HepG2 (cell line): Measurements from ENCODE around the gene TRIM2. TPM values are rescaled to one million over a fixed set of nuclear protein-coding genes. Genes with fewer than 3 reads are reported as not detected.

Experiments
- ATAC-seq: fragments of 200-7000 bp; cut with Tn5 transposase; 3 replicates; pipeline ENCODE4 v1.9.1; 2020; ENCODE audit warnings: mild to moderate bottlenecking, moderate library complexity
- BruUV-seq: library from RNA; stranded (reverse); fragments of 400-500 nt; replicated peaks from 2 replicates; lab custom pipeline; 2021; lab: Mats Ljungman, UMichigan
- CTCF ChIA-PET: fragments of 300-600 bp; formaldehyde crosslinking; extraction: SDS; loops from one replicate; lab custom pipeline; 2021; ENCODE audit warnings: low total read pairs, inconsistent platforms, low intra/inter-chr PET ratio; lab: Yijun Ruan, JAX
- POLR2A ChIA-PET: fragments of 350-600 bp; sonication (Branson Sonifier 250); formaldehyde crosslinking; loops from one replicate; lab custom pipeline; 2020; ENCODE audit warnings: antibody characterized with exemption, inconsistent platforms; lab: Yijun Ruan, JAX
- DNase-seq: peaks from one replicate; pipeline ENCODE4 v3.0.0-alpha.2; 2015; ENCODE audit warnings: low spot score
- FAIRE-seq: peaks from 3 replicates; lab custom pipeline; 2011; peaks lifted over from hg19 to GRCh38; lab: Jason Lieb, UNC
- H2AFZ ChIP-seq: one replicate; pipeline ENCODE4 v1.6.1; 2011; ENCODE audit warnings: low read length, inconsistent platforms
- H3K27ac ChIP-seq: fragments of 300-600 bp; 3 replicates; pipeline ENCODE4 v1.8.0; 2011; ENCODE audit warnings: mixed run types, mild to moderate bottlenecking, mixed read lengths, low read length, inconsistent platforms; ENCODE audit not compliant: insufficient read depth; ENCODE audit errors: extremely low read length
- H3K27me3 ChIP-seq, 2 experiments: fragments of 200-600 bp in 1 of 2; 2 replicates in 1 of 2; 3 replicates in 1 of 2; pipeline versions ENCODE4 v1.6.0 to v1.8.0; 2011; ENCODE audit warnings: low read length in 2 of 2, mild to moderate bottlenecking in 2 of 2, moderate library complexity in 2 of 2, inconsistent platforms in 1 of 2; ENCODE audit not compliant: insufficient read depth in 2 of 2, control insufficient read depth in 1 of 2
- H3K36me3 ChIP-seq, 2 experiments: fragments of 200-600 bp in 1 of 2; replicated peaks in 1 of 2; 2 replicates in 1 of 2; 3 replicates in 1 of 2; pipeline versions ENCODE4 v1.5.1 to v1.8.0; 2011; ENCODE audit warnings: low read length in 2 of 2, inconsistent platforms in 1 of 2; ENCODE audit not compliant: insufficient read depth in 2 of 2, control insufficient read depth in 1 of 2
- H3K4me1 ChIP-seq: 2 replicates; pipeline ENCODE4 v1.5.1; 2012; ENCODE audit warnings: low read length, inconsistent platforms; ENCODE audit not compliant: insufficient read depth
- H3K4me2 ChIP-seq: 2 replicates; pipeline ENCODE4 v1.6.0; 2011; ENCODE audit warnings: low read depth, low read length, inconsistent platforms
- H3K4me3 ChIP-seq, 3 experiments: fragments of 200-600 bp in 1 of 3; sonication (generic), shearing (Covaris generic) in 1 of 3; replicated peaks in 1 of 3; 2 replicates each; pipeline ENCODE4 v1.5.1; 2011 to 2016; ENCODE audit warnings: low read length in 3 of 3, inconsistent platforms in 2 of 3, low read depth in 2 of 3, mild to moderate bottlenecking in 2 of 3, control low read depth in 1 of 3, mixed read lengths in 1 of 3; ENCODE audit not compliant: insufficient read depth in 1 of 3
- H3K79me2 ChIP-seq: one replicate; pipeline ENCODE4 v1.6.1; 2011; ENCODE audit warnings: low read length, inconsistent platforms; ENCODE audit not compliant: insufficient read depth
- H3K9ac ChIP-seq: 2 replicates; pipeline ENCODE4 v1.6.0; 2011; ENCODE audit warnings: mild to moderate bottlenecking, low read depth, low read length, inconsistent platforms; ENCODE audit not compliant: insufficient read depth
- H3K9me3 ChIP-seq: 2 replicates; pipeline ENCODE4 v1.5.1; 2012; ENCODE audit warnings: mild to moderate bottlenecking, low read length
- H4K20me1 ChIP-seq: 2 replicates; pipeline ENCODE4 v1.6.0; 2011; ENCODE audit warnings: inconsistent platforms, mild to moderate bottlenecking, low read length, moderate library complexity; ENCODE audit not compliant: insufficient read depth
- CSRNP2 ChIP-seq: sonication (generic); formaldehyde crosslinking; conservative IDR thresholded peaks from 2 replicates; pipeline ENCODE4 v1.8.0; 2022; ENCODE audit warnings: low read depth, missing genetic modification reagents
- HNF1B ChIP-seq: sonication (generic); formaldehyde crosslinking; IDR thresholded peaks from 2 replicates; pipeline ENCODE4 v1.5.1; 2020; ENCODE audit warnings: mild to moderate bottlenecking, moderate library complexity, missing genetic modification reagents
- RBAK ChIP-seq: sonication (generic); formaldehyde crosslinking; IDR thresholded peaks from 2 replicates; pipeline ENCODE4 v1.5.1; 2020; ENCODE audit warnings: mild to moderate bottlenecking, missing genetic modification reagents
- SMARCC2 ChIP-seq: fragments of 450-650 bp; IDR thresholded peaks from 2 replicates; pipeline ENCODE4 v1.6.1; 2017; ENCODE audit warnings: antibody characterized with exemption, mild to moderate bottlenecking
- SMARCE1 ChIP-seq: fragments of 450-650 bp; IDR thresholded peaks from 2 replicates; pipeline ENCODE4 v1.6.1; 2017; ENCODE audit warnings: borderline replicate concordance
- STAG1 ChIP-seq: sonication (generic); formaldehyde crosslinking; IDR thresholded peaks from 2 replicates; pipeline ENCODE4 v1.4.0; 2020; ENCODE audit warnings: missing genetic modification reagents
- UBTF ChIP-seq: sonication (generic); formaldehyde crosslinking; IDR thresholded peaks from 2 replicates; pipeline ENCODE4 v1.4.0; 2020; ENCODE audit warnings: mild to moderate bottlenecking, missing genetic modification reagents
- ZMYM4 ChIP-seq: sonication (generic); formaldehyde crosslinking; IDR thresholded peaks from 2 replicates; pipeline ENCODE4 v1.8.1; 2023; ENCODE audit warnings: mild to moderate bottlenecking, missing genetic modification reagents
- ZNF383 ChIP-seq: sonication (generic); formaldehyde crosslinking; IDR thresholded peaks from 2 replicates; pipeline ENCODE4 v1.4.0; 2020; ENCODE audit warnings: missing genetic modification reagents, mild to moderate bottlenecking, borderline replicate concordance
- ZNF549 ChIP-seq: sonication (generic); formaldehyde crosslinking; IDR thresholded peaks from 2 replicates; pipeline ENCODE4 v1.5.0; 2020; ENCODE audit warnings: missing genetic modification reagents
- ZNF772 ChIP-seq: sonication (generic); formaldehyde crosslinking; IDR thresholded peaks from 2 replicates; pipeline ENCODE4 v1.5.0; 2020; ENCODE audit warnings: mild to moderate bottlenecking, missing genetic modification reagents
- WGBS: methylation state at CpG from one replicate; pipeline ENCODE4 v1.1.6; 2017; ENCODE audit warnings: low lambda C conversion rate; 5-methylcytosine and 5-hydroxymethylcytosine counted together
- in situ Hi-C: cut with HindIII; loops from 2 replicates; pipeline ENCODE4 v1.10.0; 2017; ENCODE audit warnings: low pct_unique_long_range_greater_than_20kb; ENCODE audit not compliant: extremely low pct_ligation_motif_present
- intact Hi-C: fragments of 100-400 bp; cut with micrococcal nuclease; formaldehyde crosslinking; loops from one replicate; pipeline ENCODE4 v1.10.0; 2022; ENCODE audit not compliant: unreplicated experiment
- polyA plus RNA-seq, 8 experiments: library from polyadenylated mRNA; depleted of rRNA in 3 of 8; stranded (reverse) in 7 of 8; unstranded in 1 of 8; fragments of >200 nt; fragmentation: Illumina TruSeq in 4 of 8; extraction: Trizol in 4 of 8; gene quantifications; 2 replicates each; pipeline versions ENCODE4 v1.2.1 to v1.2.3, GENCODE V29; 2011 to 2016; ENCODE audit warnings: low read depth in 4 of 8, missing spikeins in 1 of 8, mixed read lengths in 1 of 8; ENCODE audit not compliant: insufficient read depth in 1 of 8
- total RNA-seq, 5 experiments: library from RNA; depleted of rRNA; stranded (reverse); fragments of >200 nt; fragmentation: Illumina TruSeq; extraction: Trizol; gene quantifications; 2 replicates each; pipeline ENCODE4 v1.2.3, GENCODE V29; 2016; ENCODE audit warnings: low read depth in 1 of 5
- TF ChIP-seq, protein P1 (sequence below): sonication (generic); formaldehyde crosslinking; IDR thresholded peaks from 2 replicates; pipeline ENCODE4 v1.4.0; 2020; ENCODE audit warnings: missing genetic modification reagents

TRIM2 gene
- total and polyA plus RNA-seq, 2 of the 13 experiments (the other 11 are each of a cell fraction or from before 2014, with no cell fraction given) = 2.1 to 4.2 TPM

GRCh38 chr4:153365003-153365402 lies 160.8 kb downstream of the TRIM2 start:
- Histone ChIP-seq H3K9me3 (no peaks in the 10 kb centered on the region), H3K9ac (no peak overlapping the region), H3K27ac (no peak overlapping the region), H3K4me2 (no peak overlapping the region), H3K4me1 (no peaks in the 10 kb centered on the region), H4K20me1 (no peaks in the 10 kb centered on the region), H3K4me3 (no peak overlapping the region), H3K36me3 (peaks cover 1 to 9% of the 10 kb centered on the region in 2 experiments; a peak in 4 of 5 replicates), H3K27me3 (no peaks in the 10 kb centered on the region), H3K79me2 (no peaks in the 10 kb centered on the region), H2AFZ (no peak overlapping the region)
- intact Hi-C loops (no loop called here), in situ Hi-C loops (no loop called here)
- ChIA-PET CTCF (no interaction called here), POLR2A (no interaction called here)
- 92% methylated on average over 2 of the region's 2 CpGs for WGBS
- no peak for ATAC-seq
- BruUV-seq = no TSS peak
- FAIRE-seq = no peak
- no peak for DNase-seq
- TF ChIP-seq SMARCC2 (no peak), ZNF549 (no peak), ZMYM4 (CRISPR knock-in tag) (no peak), UBTF (no peak), RBAK (CRISPR knock-in tag) (no peak), ZNF772 (CRISPR knock-in tag) (no peak), STAG1 (CRISPR knock-in tag) (no peak)

DNA sequence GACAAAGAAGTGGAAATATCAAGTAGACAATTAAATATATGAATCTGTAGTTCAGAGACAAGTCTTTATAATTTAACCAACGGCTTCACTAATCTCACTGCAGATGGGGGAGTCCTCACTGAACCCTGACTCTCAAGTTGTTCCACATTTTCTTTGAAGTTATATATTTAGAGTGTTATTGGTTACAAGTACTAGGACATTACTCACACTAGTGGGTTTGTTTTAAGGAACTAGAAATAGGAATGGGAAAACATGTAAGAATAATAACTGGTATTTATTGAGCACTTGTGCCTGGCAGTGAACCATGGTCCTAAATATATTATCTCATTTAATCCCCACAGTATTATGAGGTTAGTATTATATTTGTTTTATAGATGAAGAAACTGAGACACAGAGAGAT lies 162.2 kb downstream of the TRIM2 start:
- Histone ChIP-seq H3K4me2 (no peak overlapping the region), H4K20me1 (no peaks in the 10 kb centered on the region), H3K9ac (no peak overlapping the region), H3K4me1 (no peaks in the 10 kb centered on the region), H2AFZ (no peak overlapping the region), H3K36me3 (peaks cover 1 to 8% of the 10 kb centered on the region in 2 experiments), H3K9me3 (no peaks in the 10 kb centered on the region), H3K27me3 (no peaks in the 10 kb centered on the region), H3K27ac (no peak overlapping the region), H3K4me3 (no peak overlapping the region), H3K79me2 (no peaks in the 10 kb centered on the region)
- no peak for FAIRE-seq
- intact Hi-C loops = no loop called here
- WGBS = 100% methylated on average over 1 of the region's 1 CpG
- no peak for ATAC-seq
- no peak for DNase-seq
- BruUV-seq = no TSS peak
- in situ Hi-C loops = no loop called here
- ChIA-PET POLR2A (no interaction called here), CTCF (no interaction called here)
- TF ChIP-seq SMARCE1 (no peak), HNF1B (CRISPR knock-in tag) (no peak), ZNF383 (CRISPR knock-in tag) (no peak), CSRNP2 (CRISPR knock-in tag) (no peak)
- TF ChIP-seq, protein P1, sequence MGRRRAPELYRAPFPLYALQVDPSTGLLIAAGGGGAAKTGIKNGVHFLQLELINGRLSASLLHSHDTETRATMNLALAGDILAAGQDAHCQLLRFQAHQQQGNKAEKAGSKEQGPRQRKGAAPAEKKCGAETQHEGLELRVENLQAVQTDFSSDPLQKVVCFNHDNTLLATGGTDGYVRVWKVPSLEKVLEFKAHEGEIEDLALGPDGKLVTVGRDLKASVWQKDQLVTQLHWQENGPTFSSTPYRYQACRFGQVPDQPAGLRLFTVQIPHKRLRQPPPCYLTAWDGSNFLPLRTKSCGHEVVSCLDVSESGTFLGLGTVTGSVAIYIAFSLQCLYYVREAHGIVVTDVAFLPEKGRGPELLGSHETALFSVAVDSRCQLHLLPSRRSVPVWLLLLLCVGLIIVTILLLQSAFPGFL (CRISPR knock-in tag) = no peak
